ENCODE data around the gene PRR7.

GRCh38 chr5:177490992-177491391 is 44.4 kb downstream of the PRR7 start:
- no peak for TF ChIP-seq CTCF (conservative IDR thresholded peaks at IDR 0.05; ENCODE audit: low read depth in 2 of 2)
- TF ChIP-seq CREB1 (CRISPR knock-in tag; IDR thresholded peaks at IDR 0.05; ENCODE audit: low read depth): no peak
- no peak for TF ChIP-seq JUNB (IDR thresholded peaks at IDR 0.05; ENCODE audit: unreplicated experiment)
- TF ChIP-seq POLR2AphosphoS5 (IDR thresholded peaks at IDR 0.05; ENCODE audit: low read depth): no peak
- no peak for TF ChIP-seq EZH2phosphoT487 (IDR thresholded peaks at IDR 0.05; ENCODE audit: unreplicated experiment)

All from GM23338 (cell line).